Astrocyte (in vitro differentiated cells and primary cell): ENCODE results near the gene ATG13. TPM values are rescaled to one million over a fixed set of nuclear protein-coding genes. Genes with fewer than 3 reads are reported as not detected.

Source experiments
- DNase-seq: peaks from one replicate; pipeline ENCODE4 v3.0.0-alpha.2; 2010; ENCODE audit warnings: low read depth
- FAIRE-seq: peaks from 2 replicates; lab custom pipeline; 2011; peaks lifted over from hg19 to GRCh38; lab: Jason Lieb, UNC
- H2AFZ ChIP-seq: 2 replicates; pipeline ENCODE4 v1.6.0; 2012; ENCODE audit warnings: low read depth, low read length, inconsistent platforms
- H3K27ac ChIP-seq: 2 replicates; pipeline ENCODE4 v1.5.1; 2011; ENCODE audit warnings: low read depth, low read length, inconsistent platforms
- H3K27me3 ChIP-seq: 2 replicates; pipeline ENCODE4 v1.6.0; 2011; ENCODE audit warnings: low read length, inconsistent platforms; ENCODE audit not compliant: insufficient read depth
- H3K36me3 ChIP-seq: 2 replicates; pipeline ENCODE4 v1.5.1; 2011; ENCODE audit warnings: low read length, inconsistent platforms; ENCODE audit not compliant: insufficient read depth
- H3K4me1 ChIP-seq: 2 replicates; pipeline ENCODE4 v1.5.1; 2011; ENCODE audit warnings: low read length, inconsistent platforms; ENCODE audit not compliant: insufficient read depth
- H3K4me2 ChIP-seq: 2 replicates; pipeline ENCODE4 v1.6.0; 2012; ENCODE audit warnings: low read length, inconsistent platforms
- H3K4me3 ChIP-seq: 2 replicates; pipeline ENCODE4 v1.5.1; 2011; ENCODE audit warnings: low read depth, mild to moderate bottlenecking, low read length, inconsistent platforms; ENCODE audit not compliant: insufficient read depth
- H3K79me2 ChIP-seq: 2 replicates; pipeline ENCODE4 v1.6.0; 2012; ENCODE audit warnings: mild to moderate bottlenecking, low read length, inconsistent platforms; ENCODE audit not compliant: insufficient read depth
- H3K9ac ChIP-seq: 2 replicates; pipeline ENCODE4 v1.6.0; 2012; ENCODE audit warnings: mild to moderate bottlenecking, low read length, inconsistent platforms
- H3K9me3 ChIP-seq: 2 replicates; pipeline ENCODE4 v1.5.1; 2012; ENCODE audit warnings: low read depth, mild to moderate bottlenecking, low read length, inconsistent platforms; ENCODE audit not compliant: insufficient read depth
- H4K20me1 ChIP-seq: 2 replicates; pipeline ENCODE4 v1.6.0; 2012; ENCODE audit warnings: low read length, inconsistent platforms; ENCODE audit not compliant: insufficient read depth
- H3K27ac Mint-ChIP-seq: one replicate; pipeline ENCODE4 v1.8.0; 2021; ENCODE audit warnings: mild to moderate bottlenecking, mixed read lengths; ENCODE audit not compliant: unreplicated experiment
- H3K27me3 Mint-ChIP-seq: one replicate; pipeline ENCODE4 v1.8.0; 2021; ENCODE audit warnings: low read depth, mixed read lengths; ENCODE audit not compliant: unreplicated experiment
- H3K36me3 Mint-ChIP-seq: one replicate; pipeline ENCODE4 v1.8.0; 2021; ENCODE audit warnings: low read depth, mixed read lengths; ENCODE audit not compliant: unreplicated experiment
- H3K4me1 Mint-ChIP-seq: one replicate; pipeline ENCODE4 v1.8.0; 2021; ENCODE audit warnings: low read depth, mixed read lengths; ENCODE audit not compliant: unreplicated experiment
- H3K4me3 Mint-ChIP-seq: one replicate; pipeline ENCODE4 v1.8.0; 2021; ENCODE audit warnings: mild to moderate bottlenecking, moderate library complexity, mixed read lengths; ENCODE audit not compliant: unreplicated experiment
- H3K9me3 Mint-ChIP-seq: one replicate; pipeline ENCODE4 v1.8.0; 2021; ENCODE audit warnings: mild to moderate bottlenecking, mixed read lengths; ENCODE audit not compliant: unreplicated experiment
- EZH2 ChIP-seq: IDR thresholded peaks from 2 replicates; pipeline ENCODE4 v1.6.1; 2012; ENCODE audit warnings: mild to moderate bottlenecking, low read length, inconsistent platforms; ENCODE audit not compliant: insufficient read depth
- total RNA-seq: library from RNA; stranded (reverse); gene quantifications from 2 replicates; pipeline ENCODE4 v1.2.1, GENCODE V29; 2021
- TF ChIP-seq, protein P1 (sequence below): IDR thresholded peaks from 2 replicates; pipeline ENCODE4 v1.5.1; 2011; ENCODE audit warnings: low read depth, mild to moderate bottlenecking, inconsistent platforms, low read length, moderate library complexity; ENCODE audit not compliant: insufficient read depth

Gene ATG13
- total RNA-seq, 1 donor from 2014 or later: 116 TPM

GRCh38 chr11:46612326-46612725 is 5.0 kb upstream of the ATG13 start:
- Mint-ChIP-seq H3K4me3 (no peak overlapping the region), H3K4me1 (peaks cover 15% of the 10 kb centered on the region), H3K9me3 (no peaks in the 10 kb centered on the region), H3K27ac (no peak overlapping the region), H3K27me3 (no peaks in the 10 kb centered on the region), H3K36me3 (no peaks in the 10 kb centered on the region)
- Histone ChIP-seq H3K79me2 (peaks cover 3% of the 10 kb centered on the region), H3K4me3 (no peak overlapping the region), H3K4me1 (peaks cover 9% of the 10 kb centered on the region), H3K9ac (no peak overlapping the region), H3K36me3 (no peaks in the 10 kb centered on the region), H3K27me3 (no peaks in the 10 kb centered on the region), H3K27ac (no peak overlapping the region), H3K4me2 (no peak overlapping the region), H2AFZ (no peak overlapping the region), H3K9me3 (no peaks in the 10 kb centered on the region), H4K20me1 (no peaks in the 10 kb centered on the region)
- FAIRE-seq (no peak), DNase-seq (no peak)
- no peak for TF ChIP-seq EZH2
- TF ChIP-seq, protein P1, sequence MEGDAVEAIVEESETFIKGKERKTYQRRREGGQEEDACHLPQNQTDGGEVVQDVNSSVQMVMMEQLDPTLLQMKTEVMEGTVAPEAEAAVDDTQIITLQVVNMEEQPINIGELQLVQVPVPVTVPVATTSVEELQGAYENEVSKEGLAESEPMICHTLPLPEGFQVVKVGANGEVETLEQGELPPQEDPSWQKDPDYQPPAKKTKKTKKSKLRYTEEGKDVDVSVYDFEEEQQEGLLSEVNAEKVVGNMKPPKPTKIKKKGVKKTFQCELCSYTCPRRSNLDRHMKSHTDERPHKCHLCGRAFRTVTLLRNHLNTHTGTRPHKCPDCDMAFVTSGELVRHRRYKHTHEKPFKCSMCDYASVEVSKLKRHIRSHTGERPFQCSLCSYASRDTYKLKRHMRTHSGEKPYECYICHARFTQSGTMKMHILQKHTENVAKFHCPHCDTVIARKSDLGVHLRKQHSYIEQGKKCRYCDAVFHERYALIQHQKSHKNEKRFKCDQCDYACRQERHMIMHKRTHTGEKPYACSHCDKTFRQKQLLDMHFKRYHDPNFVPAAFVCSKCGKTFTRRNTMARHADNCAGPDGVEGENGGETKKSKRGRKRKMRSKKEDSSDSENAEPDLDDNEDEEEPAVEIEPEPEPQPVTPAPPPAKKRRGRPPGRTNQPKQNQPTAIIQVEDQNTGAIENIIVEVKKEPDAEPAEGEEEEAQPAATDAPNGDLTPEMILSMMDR: no peak

- Histone ChIP-seq H2AFZ (peak overlapping the region; percentile 5), H3K27me3 (no peaks in the 10 kb centered on the region), H3K9ac (peak overlapping the region; percentile 100), H3K9me3 (no peaks in the 10 kb centered on the region), H4K20me1 (no peaks in the 10 kb centered on the region), H3K79me2 (peaks cover 36% of the 10 kb centered on the region), H3K4me3 (peak overlapping the region; percentile 98), H3K4me2 (peak overlapping the region; percentile 94), H3K4me1 (peaks cover 18% of the 10 kb centered on the region), H3K27ac (peak overlapping the region; percentile 99), H3K36me3 (no peaks in the 10 kb centered on the region)
- Mint-ChIP-seq H3K4me1 (peaks cover 17% of the 10 kb centered on the region), H3K4me3 (peak overlapping the region; percentile 97), H3K27me3 (no peaks in the 10 kb centered on the region), H3K9me3 (no peaks in the 10 kb centered on the region), H3K27ac (peak overlapping the region; percentile 100), H3K36me3 (peaks cover 2% of the 10 kb centered on the region)
- TF ChIP-seq, protein P1: no peak
- TF ChIP-seq EZH2: no peak
- FAIRE-seq (no peak), DNase-seq (no peak)
Measured at GRCh38 chr11:46615756-46616155, 1.6 kb upstream of the ATG13 start.

- Histone ChIP-seq H4K20me1 (peaks cover 7% of the 10 kb centered on the region), H3K4me2 (peak overlapping the region; percentile 94), H3K4me3 (peak overlapping the region; percentile 98), H2AFZ (peak overlapping the region; percentile 81), H3K36me3 (peaks cover 6% of the 10 kb centered on the region), H3K9ac (peak overlapping the region; percentile 100), H3K4me1 (peaks cover 18% of the 10 kb centered on the region), H3K79me2 (peaks cover 44% of the 10 kb centered on the region), H3K27ac (peak overlapping the region; percentile 99), H3K27me3 (no peaks in the 10 kb centered on the region), H3K9me3 (no peaks in the 10 kb centered on the region)
- TF ChIP-seq EZH2: no peak
- TF ChIP-seq, protein P1: no peak
- Mint-ChIP-seq H3K36me3 (peaks cover 3% of the 10 kb centered on the region), H3K9me3 (no peaks in the 10 kb centered on the region), H3K27ac (peak overlapping the region; percentile 100), H3K4me3 (peak overlapping the region; percentile 97), H3K27me3 (no peaks in the 10 kb centered on the region), H3K4me1 (peaks cover 17% of the 10 kb centered on the region)
- DNase-seq: peak; percentile 62
- FAIRE-seq: no peak
Measured at GRCh38 chr11:46616551-46617133, 711 bp upstream of the ATG13 start.
